ENCODE measurements around the gene MAPK8.

The MAPK8 gene

DNA sequence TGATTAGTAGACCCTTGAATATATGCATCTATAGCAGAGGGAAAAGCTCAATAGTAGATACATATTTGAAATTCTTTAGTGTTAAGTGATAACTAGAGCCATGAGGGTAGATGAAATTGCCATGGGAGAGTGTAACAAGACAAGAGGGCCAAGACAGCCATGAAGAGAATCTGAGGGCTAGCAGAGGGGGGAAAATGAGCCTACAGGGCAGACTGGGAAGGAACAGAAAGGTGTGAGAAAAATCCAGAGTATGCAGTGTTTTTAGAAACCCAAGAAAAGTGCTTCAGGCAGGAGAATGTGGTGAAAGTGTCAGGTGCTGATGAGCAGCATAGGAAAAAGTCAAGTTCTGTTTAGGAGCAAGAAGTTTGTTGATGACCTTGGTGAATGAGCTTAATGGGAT, 63.0 kb downstream of the MAPK8 start:
- Histone ChIP-seq H3K4me3 (replicated peaks; ENCODE audit: insufficient read depth, low read length) (no peak overlapping the region), H3K27ac (replicated peaks) (no peak overlapping the region), H3K27me3 (ENCODE audit: insufficient read depth, poor library complexity, severe bottlenecking) (no peaks in the 10 kb centered on the region)
- DNase-seq (ENCODE audit: low read depth in 1 of 2, low spot score in 1 of 2), result no peak
- TF ChIP-seq, protein P1, sequence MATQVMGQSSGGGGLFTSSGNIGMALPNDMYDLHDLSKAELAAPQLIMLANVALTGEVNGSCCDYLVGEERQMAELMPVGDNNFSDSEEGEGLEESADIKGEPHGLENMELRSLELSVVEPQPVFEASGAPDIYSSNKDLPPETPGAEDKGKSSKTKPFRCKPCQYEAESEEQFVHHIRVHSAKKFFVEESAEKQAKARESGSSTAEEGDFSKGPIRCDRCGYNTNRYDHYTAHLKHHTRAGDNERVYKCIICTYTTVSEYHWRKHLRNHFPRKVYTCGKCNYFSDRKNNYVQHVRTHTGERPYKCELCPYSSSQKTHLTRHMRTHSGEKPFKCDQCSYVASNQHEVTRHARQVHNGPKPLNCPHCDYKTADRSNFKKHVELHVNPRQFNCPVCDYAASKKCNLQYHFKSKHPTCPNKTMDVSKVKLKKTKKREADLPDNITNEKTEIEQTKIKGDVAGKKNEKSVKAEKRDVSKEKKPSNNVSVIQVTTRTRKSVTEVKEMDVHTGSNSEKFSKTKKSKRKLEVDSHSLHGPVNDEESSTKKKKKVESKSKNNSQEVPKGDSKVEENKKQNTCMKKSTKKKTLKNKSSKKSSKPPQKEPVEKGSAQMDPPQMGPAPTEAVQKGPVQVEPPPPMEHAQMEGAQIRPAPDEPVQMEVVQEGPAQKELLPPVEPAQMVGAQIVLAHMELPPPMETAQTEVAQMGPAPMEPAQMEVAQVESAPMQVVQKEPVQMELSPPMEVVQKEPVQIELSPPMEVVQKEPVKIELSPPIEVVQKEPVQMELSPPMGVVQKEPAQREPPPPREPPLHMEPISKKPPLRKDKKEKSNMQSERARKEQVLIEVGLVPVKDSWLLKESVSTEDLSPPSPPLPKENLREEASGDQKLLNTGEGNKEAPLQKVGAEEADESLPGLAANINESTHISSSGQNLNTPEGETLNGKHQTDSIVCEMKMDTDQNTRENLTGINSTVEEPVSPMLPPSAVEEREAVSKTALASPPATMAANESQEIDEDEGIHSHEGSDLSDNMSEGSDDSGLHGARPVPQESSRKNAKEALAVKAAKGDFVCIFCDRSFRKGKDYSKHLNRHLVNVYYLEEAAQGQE (IDR thresholded peaks at IDR 0.05; ENCODE audit: insufficient replicate concordance, low read depth), result no peak
- TF ChIP-seq SPI1 (IDR thresholded peaks at IDR 0.05; ENCODE audit: borderline replicate concordance, low read depth), result no peak
- no peak for TF ChIP-seq GABPA (IDR thresholded peaks at IDR 0.05; ENCODE audit: low read depth)
- TF ChIP-seq, protein P2, sequence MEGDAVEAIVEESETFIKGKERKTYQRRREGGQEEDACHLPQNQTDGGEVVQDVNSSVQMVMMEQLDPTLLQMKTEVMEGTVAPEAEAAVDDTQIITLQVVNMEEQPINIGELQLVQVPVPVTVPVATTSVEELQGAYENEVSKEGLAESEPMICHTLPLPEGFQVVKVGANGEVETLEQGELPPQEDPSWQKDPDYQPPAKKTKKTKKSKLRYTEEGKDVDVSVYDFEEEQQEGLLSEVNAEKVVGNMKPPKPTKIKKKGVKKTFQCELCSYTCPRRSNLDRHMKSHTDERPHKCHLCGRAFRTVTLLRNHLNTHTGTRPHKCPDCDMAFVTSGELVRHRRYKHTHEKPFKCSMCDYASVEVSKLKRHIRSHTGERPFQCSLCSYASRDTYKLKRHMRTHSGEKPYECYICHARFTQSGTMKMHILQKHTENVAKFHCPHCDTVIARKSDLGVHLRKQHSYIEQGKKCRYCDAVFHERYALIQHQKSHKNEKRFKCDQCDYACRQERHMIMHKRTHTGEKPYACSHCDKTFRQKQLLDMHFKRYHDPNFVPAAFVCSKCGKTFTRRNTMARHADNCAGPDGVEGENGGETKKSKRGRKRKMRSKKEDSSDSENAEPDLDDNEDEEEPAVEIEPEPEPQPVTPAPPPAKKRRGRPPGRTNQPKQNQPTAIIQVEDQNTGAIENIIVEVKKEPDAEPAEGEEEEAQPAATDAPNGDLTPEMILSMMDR (IDR thresholded peaks at IDR 0.05; ENCODE audit: insufficient read depth, low read length), result no peak
- TF ChIP-seq POLR2AphosphoS5 (IDR thresholded peaks at IDR 0.05; ENCODE audit: low read depth), result no peak

DNA sequence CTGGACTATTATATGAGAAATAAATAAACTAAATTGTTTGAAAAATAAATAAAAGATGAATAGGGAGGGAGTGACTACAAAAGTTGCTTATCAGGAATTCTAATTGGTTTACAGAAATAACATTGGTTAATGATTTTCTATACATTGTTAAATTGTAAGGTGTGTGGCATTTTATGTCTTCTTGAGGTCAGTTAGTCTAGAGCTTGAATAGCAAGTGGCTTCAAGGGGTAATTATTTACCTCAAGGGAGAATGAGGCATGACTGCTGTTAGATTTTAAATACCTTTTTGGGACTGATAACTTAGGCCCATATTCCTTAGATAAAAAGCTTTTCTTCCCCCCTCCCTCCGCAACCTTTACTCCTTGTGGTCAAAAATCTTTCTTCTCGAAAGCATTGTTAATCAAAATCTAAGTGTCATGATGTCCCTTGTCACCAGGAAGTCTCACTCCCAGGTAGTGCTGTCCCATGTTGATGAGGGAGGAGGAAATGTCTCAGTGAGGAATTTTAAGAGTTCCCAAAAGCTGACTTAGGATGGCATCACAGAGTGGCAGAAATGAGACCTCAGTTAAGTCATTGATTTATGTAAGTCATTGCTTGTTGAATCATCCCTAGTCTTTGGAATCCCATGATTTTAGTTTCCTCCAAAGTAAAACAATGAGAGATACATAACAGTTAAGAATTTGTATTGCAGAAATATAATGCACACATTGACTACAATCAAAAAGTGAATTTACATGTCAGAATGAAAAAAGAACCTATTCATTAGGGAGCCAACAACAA, 71.5 kb downstream of the MAPK8 start:
- no peak overlapping the region for H3K4me3 ChIP-seq (replicated peaks; ENCODE audit: insufficient read depth, low read length)
- no peaks in the 10 kb centered on the region for H3K27me3 ChIP-seq (ENCODE audit: insufficient read depth, poor library complexity, severe bottlenecking)
- TF ChIP-seq POLR2AphosphoS5 (IDR thresholded peaks at IDR 0.05; ENCODE audit: low read depth) (no peak), SPI1 (IDR thresholded peaks at IDR 0.05; ENCODE audit: borderline replicate concordance, low read depth) (no peak), GABPA (IDR thresholded peaks at IDR 0.05; ENCODE audit: low read depth) (no peak)
- TF ChIP-seq, protein P2 (IDR thresholded peaks at IDR 0.05; ENCODE audit: insufficient read depth, low read length), result no peak
- TF ChIP-seq, protein P1 (IDR thresholded peaks at IDR 0.05; ENCODE audit: insufficient replicate concordance, low read depth), result no peak
- no peak for DNase-seq (ENCODE audit: low read depth in 1 of 2, low spot score in 1 of 2)
- no peak overlapping the region for H3K27ac ChIP-seq (replicated peaks)

DNA sequence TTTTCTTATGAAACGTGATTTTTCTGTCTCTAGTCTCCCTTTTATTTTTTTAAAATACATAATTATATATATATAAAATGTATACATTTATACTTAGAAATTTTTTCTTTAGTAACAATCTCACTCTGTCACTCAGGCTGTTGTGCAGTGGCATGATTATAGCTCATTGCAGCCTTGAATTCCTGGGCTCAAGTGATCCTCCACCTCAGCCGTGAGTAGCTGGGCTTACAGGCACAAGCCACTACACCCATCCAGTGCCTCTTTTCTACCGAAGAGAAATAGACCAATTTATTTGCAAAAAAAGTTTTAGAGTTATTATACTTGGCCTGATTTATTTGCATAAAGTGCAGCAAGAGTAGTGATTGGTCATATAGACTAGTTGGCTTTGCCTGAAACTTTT, 72.2 kb downstream of the MAPK8 start:
- DNase-seq (ENCODE audit: low read depth in 1 of 2, low spot score in 1 of 2), result no peak
- no peak overlapping the region for H3K27ac ChIP-seq (replicated peaks)
- no peak overlapping the region for H3K4me3 ChIP-seq (replicated peaks; ENCODE audit: insufficient read depth, low read length)
- TF ChIP-seq, protein P1 (IDR thresholded peaks at IDR 0.05; ENCODE audit: insufficient replicate concordance, low read depth), result no peak
- no peak for TF ChIP-seq POLR2AphosphoS5 (IDR thresholded peaks at IDR 0.05; ENCODE audit: low read depth)
- TF ChIP-seq, protein P2 (IDR thresholded peaks at IDR 0.05; ENCODE audit: insufficient read depth, low read length), result no peak
- no peak for TF ChIP-seq SPI1 (IDR thresholded peaks at IDR 0.05; ENCODE audit: borderline replicate concordance, low read depth)
- no peak for TF ChIP-seq GABPA (IDR thresholded peaks at IDR 0.05; ENCODE audit: low read depth)
- H3K27me3 ChIP-seq (ENCODE audit: insufficient read depth, poor library complexity, severe bottlenecking), result no peaks in the 10 kb centered on the region
